GM21367 (cell line): ENCODE data around the gene ROR1.
"Not testable (repeated sequence)": the region's sequence is repeated elsewhere in the genome, so short reads cannot be mapped to it uniquely, and the experiment has no call there.

ENCODE experiments used
- ATAC-seq: cut with Tn5 transposase; IDR thresholded peaks from one replicate; pipeline ENCODE4 v1.9.1; 2021; ENCODE audit not compliant: unreplicated experiment

The ROR1 gene

GRCh38 chr1:64087768-64088167 is 314.0 kb downstream of the ROR1 start:
- ATAC-seq: no peak

- ATAC-seq: no peak
Observed at GRCh38 chr1:64090436-64090835, 316.6 kb downstream of the ROR1 start.

GRCh38 chr1:64092851-64093371 is 319.1 kb downstream of the ROR1 start:
- no peak for ATAC-seq

- no peak for ATAC-seq
Observed at GRCh38 chr1:64093941-64094340, 320.1 kb downstream of the ROR1 start.

- ATAC-seq: no peak
Observed at GRCh38 chr1:64095832-64096231, 322.0 kb downstream of the ROR1 start.

- no peak for ATAC-seq
Observed at GRCh38 chr1:64097859-64098258, 324.0 kb downstream of the ROR1 start.

GRCh38 chr1:64098436-64098835 is 324.6 kb downstream of the ROR1 start:
- ATAC-seq: no peak

- no peak for ATAC-seq
Observed at GRCh38 chr1:64098846-64099582, 325.2 kb downstream of the ROR1 start.

- ATAC-seq: no peak
Observed at GRCh38 chr1:64100791-64101190, 327.0 kb downstream of the ROR1 start.

GRCh38 chr1:64104585-64104984 is 330.8 kb downstream of the ROR1 start:
- ATAC-seq: not testable (repeated sequence)

GRCh38 chr1:64107118-64107519 is 333.3 kb downstream of the ROR1 start:
- ATAC-seq: no peak

- no peak for ATAC-seq
Observed at GRCh38 chr1:64107632-64108031, 333.8 kb downstream of the ROR1 start.

- no peak for ATAC-seq
Observed at GRCh38 chr1:64110924-64111777, 337.3 kb downstream of the ROR1 start.

- no peak for ATAC-seq
Observed at GRCh38 chr1:64111787-64112186, 338.0 kb downstream of the ROR1 start.

- no peak for ATAC-seq
Observed at GRCh38 chr1:64112281-64112680, 338.5 kb downstream of the ROR1 start.

GRCh38 chr1:64114012-64114525 is 340.3 kb downstream of the ROR1 start:
- no peak for ATAC-seq

- no peak for ATAC-seq
Observed at GRCh38 chr1:64116537-64116936, 342.7 kb downstream of the ROR1 start.

GRCh38 chr1:64117492-64117891 is 343.7 kb downstream of the ROR1 start:
- ATAC-seq: no peak

- no peak for ATAC-seq
Observed at GRCh38 chr1:64121766-64122385, 348.1 kb downstream of the ROR1 start.

- ATAC-seq: no peak
Observed at GRCh38 chr1:64122588-64122987, 348.8 kb downstream of the ROR1 start.

- no peak for ATAC-seq
Observed at GRCh38 chr1:64124704-64125440, 351.1 kb downstream of the ROR1 start.
